ENCODE measurements around the gene MEX3A.
"Not testable (repeated sequence)": the region's sequence is repeated elsewhere in the genome, so short reads cannot be mapped to it uniquely, and the experiment has no call there.

Gene MEX3A

DNA sequence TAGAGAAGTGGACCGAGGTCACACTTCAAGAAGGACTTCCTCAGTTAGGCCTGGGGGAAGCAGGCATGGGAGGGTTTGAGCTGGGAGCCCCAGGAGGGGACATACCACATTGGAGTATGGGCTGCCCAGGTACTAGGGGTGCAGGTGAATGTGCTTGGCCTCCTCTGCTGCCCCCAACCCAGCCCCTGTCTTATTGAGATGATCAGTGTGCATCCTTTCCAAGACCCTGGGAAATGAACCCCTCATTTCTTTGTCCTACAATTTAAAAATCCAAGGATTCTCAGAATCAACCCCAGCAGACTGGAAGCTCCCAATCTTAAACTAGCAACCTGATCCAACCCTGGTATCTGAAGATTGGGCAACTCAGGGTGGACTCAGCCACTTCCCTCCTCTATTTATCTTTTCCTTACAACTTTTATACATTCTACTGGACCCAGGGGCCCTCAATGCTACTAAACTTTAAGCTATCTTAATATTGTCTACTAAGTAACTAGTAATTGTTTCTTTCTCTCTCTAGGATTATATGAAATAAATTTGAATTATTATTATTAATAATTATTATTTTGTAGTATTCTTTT lies 9.1 kb downstream of the MEX3A start:
- no peak overlapping the region for H3K4me3 ChIP-seq (ENCODE audit: low read length)
- no peaks in the 10 kb centered on the region for H3K9me3 ChIP-seq (replicated peaks; ENCODE audit: low read length)
- H3K27me3 ChIP-seq (ENCODE audit: control insufficient read depth, insufficient read depth, low read length) = no peaks in the 10 kb centered on the region
- H3K36me3 ChIP-seq (ENCODE audit: insufficient read depth, low read length) = peaks cover 11% of the 10 kb centered on the region
- H3K4me1 ChIP-seq (ENCODE audit: control insufficient read depth, insufficient read depth, low read length) = no peaks in the 10 kb centered on the region
- no peak overlapping the region for H3K9ac ChIP-seq (ENCODE audit: low read depth, low read length)
- no peak overlapping the region for H3K4me2 ChIP-seq (ENCODE audit: low read length)

DNA sequence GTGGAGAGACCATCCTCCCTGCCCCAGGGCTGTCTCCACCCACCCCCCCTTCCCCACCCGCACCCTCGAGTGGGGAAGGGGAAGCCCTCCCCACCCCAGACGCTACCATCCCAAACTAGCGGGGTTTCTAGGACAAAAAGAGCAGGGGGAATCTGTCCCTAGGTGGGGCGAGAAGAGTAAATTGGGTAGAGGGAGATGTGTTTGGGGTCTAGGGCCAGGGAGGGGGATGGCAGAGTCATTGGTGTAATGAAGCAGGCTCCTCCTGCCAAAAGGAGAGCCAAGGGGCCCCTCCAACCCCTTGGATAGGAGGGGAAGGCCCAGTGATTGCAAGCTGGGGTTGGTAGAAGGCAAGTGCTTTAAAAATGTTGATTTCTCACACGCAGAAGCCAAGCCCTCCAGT lies 10.0 kb downstream of the MEX3A start:
- Histone ChIP-seq H3K27me3 (ENCODE audit: control insufficient read depth, insufficient read depth, low read length) (no peaks in the 10 kb centered on the region), H3K9ac (ENCODE audit: low read depth, low read length) (no peak overlapping the region), H3K4me1 (ENCODE audit: control insufficient read depth, insufficient read depth, low read length) (no peaks in the 10 kb centered on the region), H3K9me3 (replicated peaks; ENCODE audit: low read length) (no peaks in the 10 kb centered on the region), H3K36me3 (ENCODE audit: insufficient read depth, low read length) (peaks cover 9% of the 10 kb centered on the region), H3K4me2 (ENCODE audit: low read length) (no peak overlapping the region), H3K4me3 (ENCODE audit: low read length) (no peak overlapping the region)

DNA sequence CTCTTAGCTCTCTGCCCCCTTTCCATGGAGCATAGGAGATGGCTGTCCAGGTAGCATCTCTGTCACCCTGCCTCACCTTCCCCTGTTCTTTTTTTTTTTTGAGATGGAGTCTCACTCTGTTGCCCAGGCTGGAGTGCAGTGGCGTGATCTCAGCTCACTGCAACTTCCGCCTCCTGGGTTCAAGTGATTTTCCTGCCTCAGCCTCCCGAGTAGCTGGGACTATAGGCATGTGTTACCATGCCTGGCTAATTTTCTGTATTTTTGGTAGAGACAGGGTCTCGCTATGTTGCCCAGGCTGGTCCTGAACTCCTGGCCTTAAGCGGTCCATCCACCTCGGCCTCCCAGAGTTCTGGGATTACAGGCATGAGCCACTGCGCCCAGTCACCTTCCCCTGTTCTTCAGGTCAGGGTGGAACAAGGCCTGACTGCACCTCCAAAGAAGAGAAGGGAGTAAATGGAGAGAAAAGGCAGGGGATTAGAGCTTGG lies 10.9 kb downstream of the MEX3A start:
- H3K4me2 ChIP-seq (ENCODE audit: low read length); H3K4me1 ChIP-seq (ENCODE audit: control insufficient read depth, insufficient read depth, low read length); H3K27me3 ChIP-seq (ENCODE audit: control insufficient read depth, insufficient read depth, low read length); H3K9ac ChIP-seq (ENCODE audit: low read depth, low read length); H3K4me3 ChIP-seq (ENCODE audit: low read length); H3K9me3 ChIP-seq (replicated peaks; ENCODE audit: low read length); H3K36me3 ChIP-seq (ENCODE audit: insufficient read depth, low read length): not testable (repeated sequence)

DNA sequence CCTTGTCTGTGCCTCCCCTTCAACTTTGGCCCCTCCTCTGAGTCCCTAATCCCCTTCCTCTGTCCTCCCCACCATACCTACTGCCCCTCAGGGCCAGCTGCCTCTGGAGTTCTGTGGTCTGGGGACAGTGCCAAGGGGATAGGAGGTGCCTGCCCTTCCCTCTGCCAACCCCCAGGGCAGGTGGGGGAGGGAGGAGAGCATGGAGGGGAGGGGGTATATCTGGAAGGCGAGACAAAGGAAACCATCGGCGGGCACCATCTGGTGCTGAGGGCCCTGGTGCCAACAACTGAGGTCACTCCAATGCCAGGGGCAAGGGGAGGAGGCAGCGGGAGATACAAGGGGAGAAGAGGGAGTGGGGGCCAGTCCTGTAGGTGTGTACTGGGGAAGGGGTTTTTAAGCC lies 11.7 kb downstream of the MEX3A start:
- no peak overlapping the region for H3K9ac ChIP-seq (ENCODE audit: low read depth, low read length)
- no peaks in the 10 kb centered on the region for H3K9me3 ChIP-seq (replicated peaks; ENCODE audit: low read length)
- no peaks in the 10 kb centered on the region for H3K4me1 ChIP-seq (ENCODE audit: control insufficient read depth, insufficient read depth, low read length)
- H3K36me3 ChIP-seq (ENCODE audit: insufficient read depth, low read length) = no peaks in the 10 kb centered on the region
- no peak overlapping the region for H3K4me2 ChIP-seq (ENCODE audit: low read length)
- no peaks in the 10 kb centered on the region for H3K27me3 ChIP-seq (ENCODE audit: control insufficient read depth, insufficient read depth, low read length)
- H3K4me3 ChIP-seq (ENCODE audit: low read length) = no peak overlapping the region

DNA sequence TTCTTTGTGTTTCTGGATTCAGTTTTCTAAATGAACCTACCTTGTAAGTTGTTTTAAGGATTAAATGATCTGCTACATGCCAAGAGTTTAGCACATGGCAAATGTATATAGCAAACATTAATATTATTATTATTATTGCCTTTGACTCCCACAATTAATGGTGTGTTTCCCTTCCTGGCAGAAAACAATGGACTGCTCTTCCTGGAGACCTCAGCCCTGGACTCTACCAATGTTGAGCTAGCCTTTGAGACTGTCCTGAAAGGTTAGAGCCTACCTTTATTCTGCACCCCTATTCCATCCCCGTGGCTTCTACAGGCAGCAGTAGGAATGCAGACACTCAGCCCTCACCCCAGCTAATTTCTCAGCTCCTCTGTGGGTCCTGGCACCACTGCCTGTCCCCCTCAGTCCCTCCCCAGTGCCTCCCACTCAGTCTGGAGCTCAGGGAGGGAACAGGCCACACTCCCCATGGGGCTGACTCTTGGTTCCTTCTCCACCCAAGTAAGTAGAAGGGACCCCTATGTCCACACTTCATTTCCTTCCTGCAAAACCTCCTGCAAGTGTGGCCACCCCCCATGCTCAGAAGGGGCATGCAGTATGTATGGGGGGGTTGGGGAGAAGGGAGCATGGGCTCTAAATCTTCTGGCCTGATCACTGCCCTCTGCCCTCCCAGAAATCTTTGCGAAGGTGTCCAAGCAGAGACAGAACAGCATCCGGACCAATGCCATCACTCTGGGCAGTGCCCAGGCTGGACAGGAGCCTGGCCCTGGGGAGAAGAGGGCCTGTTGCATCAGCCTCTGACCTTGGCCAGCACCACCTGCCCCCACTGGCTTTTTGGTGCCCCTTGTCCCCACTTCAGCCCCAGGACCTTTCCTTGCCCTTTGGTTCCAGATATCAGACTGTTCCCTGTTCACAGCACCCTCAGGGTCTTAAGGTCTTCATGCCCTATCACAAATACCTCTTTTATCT lies 12.5 kb downstream of the MEX3A start:
- Histone ChIP-seq H3K4me3 (ENCODE audit: low read length) (no peak overlapping the region), H3K9ac (ENCODE audit: low read depth, low read length) (no peak overlapping the region), H3K4me2 (ENCODE audit: low read length) (no peak overlapping the region), H3K9me3 (replicated peaks; ENCODE audit: low read length) (no peaks in the 10 kb centered on the region), H3K27me3 (ENCODE audit: control insufficient read depth, insufficient read depth, low read length) (no peaks in the 10 kb centered on the region), H3K4me1 (ENCODE audit: control insufficient read depth, insufficient read depth, low read length) (no peaks in the 10 kb centered on the region), H3K36me3 (ENCODE audit: insufficient read depth, low read length) (no peaks in the 10 kb centered on the region)

DNA sequence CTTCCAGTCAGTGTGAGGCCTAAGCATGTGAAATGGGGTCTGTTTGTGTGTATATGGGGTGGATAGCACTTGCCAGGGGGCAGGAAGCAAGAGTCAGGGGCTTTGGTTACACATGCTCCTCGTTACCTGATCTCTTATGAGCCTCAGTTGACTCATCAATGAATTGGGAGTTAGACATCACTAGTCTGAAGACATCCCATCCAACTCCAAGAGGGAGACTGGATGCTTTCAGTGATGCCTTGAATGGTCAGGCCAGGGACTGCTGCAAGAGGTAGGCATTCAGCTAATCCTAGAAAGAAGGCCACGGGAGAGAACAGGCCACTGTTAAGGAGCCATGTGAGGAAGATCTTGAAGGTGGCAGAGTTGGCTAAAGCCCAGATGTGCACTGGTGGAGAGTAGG lies 15.0 kb downstream of the MEX3A start:
- Histone ChIP-seq H3K4me2 (ENCODE audit: low read length) (no peak overlapping the region), H3K27me3 (ENCODE audit: control insufficient read depth, insufficient read depth, low read length) (no peaks in the 10 kb centered on the region), H3K36me3 (ENCODE audit: insufficient read depth, low read length) (no peaks in the 10 kb centered on the region), H3K4me3 (ENCODE audit: low read length) (no peak overlapping the region), H3K9me3 (replicated peaks; ENCODE audit: low read length) (no peaks in the 10 kb centered on the region), H3K9ac (ENCODE audit: low read depth, low read length) (no peak overlapping the region), H3K4me1 (ENCODE audit: control insufficient read depth, insufficient read depth, low read length) (no peaks in the 10 kb centered on the region)

DNA sequence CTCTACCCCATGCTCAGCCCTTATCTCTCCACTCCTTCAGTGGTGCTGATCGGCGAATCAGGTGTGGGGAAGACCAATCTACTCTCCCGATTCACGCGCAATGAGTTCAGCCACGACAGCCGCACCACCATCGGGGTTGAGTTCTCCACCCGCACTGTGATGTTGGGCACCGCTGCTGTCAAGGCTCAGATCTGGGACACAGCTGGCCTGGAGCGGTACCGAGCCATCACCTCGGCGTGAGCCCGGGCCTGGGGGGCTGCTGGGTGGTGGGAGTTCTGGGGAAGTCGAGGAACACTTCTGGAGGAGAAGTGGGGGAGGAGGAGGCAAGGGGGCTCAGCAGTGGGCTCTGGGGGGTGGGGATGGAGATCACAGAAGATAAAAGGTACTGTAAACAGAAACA lies 16.4 kb downstream of the MEX3A start:
- no peaks in the 10 kb centered on the region for H3K27me3 ChIP-seq (ENCODE audit: control insufficient read depth, insufficient read depth, low read length)
- H3K9ac ChIP-seq (ENCODE audit: low read depth, low read length) = no peak overlapping the region
- no peaks in the 10 kb centered on the region for H3K9me3 ChIP-seq (replicated peaks; ENCODE audit: low read length)
- no peak overlapping the region for H3K4me2 ChIP-seq (ENCODE audit: low read length)
- H3K4me1 ChIP-seq (ENCODE audit: control insufficient read depth, insufficient read depth, low read length) = no peaks in the 10 kb centered on the region
- no peak overlapping the region for H3K4me3 ChIP-seq (ENCODE audit: low read length)
- no peaks in the 10 kb centered on the region for H3K36me3 ChIP-seq (ENCODE audit: insufficient read depth, low read length)

DNA sequence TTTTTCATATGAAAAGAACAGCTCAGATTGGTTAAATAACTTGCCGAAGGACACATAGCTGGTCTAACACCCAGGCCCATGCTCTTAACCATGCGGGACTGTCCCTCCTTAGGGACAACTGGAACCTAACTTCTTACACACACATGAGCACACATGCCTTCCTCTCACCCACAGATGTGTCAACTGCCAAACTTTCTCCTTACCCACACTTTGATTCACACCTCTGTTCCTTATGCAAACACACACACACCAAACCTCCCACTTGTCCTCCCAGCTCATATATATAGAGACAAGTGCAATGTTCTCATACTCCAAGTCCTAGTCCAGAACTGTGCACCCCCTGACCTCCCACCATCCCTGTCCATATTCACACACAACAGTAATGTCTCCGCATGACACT lies 17.1 kb downstream of the MEX3A start:
- Histone ChIP-seq H3K36me3 (ENCODE audit: insufficient read depth, low read length) (no peaks in the 10 kb centered on the region), H3K27me3 (ENCODE audit: control insufficient read depth, insufficient read depth, low read length) (no peaks in the 10 kb centered on the region), H3K4me3 (ENCODE audit: low read length) (no peak overlapping the region), H3K9ac (ENCODE audit: low read depth, low read length) (no peak overlapping the region), H3K4me2 (ENCODE audit: low read length) (no peak overlapping the region), H3K9me3 (replicated peaks; ENCODE audit: low read length) (no peaks in the 10 kb centered on the region), H3K4me1 (ENCODE audit: control insufficient read depth, insufficient read depth, low read length) (no peaks in the 10 kb centered on the region)

DNA sequence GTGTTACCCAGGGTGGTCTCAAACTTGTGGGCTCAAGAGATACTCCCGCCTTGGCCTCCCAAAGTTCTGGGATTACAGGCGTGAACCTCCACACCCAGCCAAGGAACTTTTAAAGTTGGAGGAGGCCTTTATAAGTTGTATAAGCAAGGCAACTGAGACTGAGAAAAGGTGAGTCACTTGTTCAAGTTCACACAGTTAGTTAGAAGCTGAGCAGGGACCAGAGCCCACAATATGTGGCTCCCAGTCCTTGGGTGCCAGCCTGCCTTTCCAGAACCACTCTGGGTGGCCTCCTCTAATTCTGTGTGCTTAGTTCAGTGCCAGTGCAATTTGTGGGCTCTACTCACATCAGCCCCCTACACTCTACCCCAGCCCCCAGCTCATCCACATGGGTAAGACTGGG lies 17.6 kb downstream of the MEX3A start:
- Histone ChIP-seq H3K4me3 (ENCODE audit: low read length) (no peak overlapping the region), H3K9me3 (replicated peaks; ENCODE audit: low read length) (no peaks in the 10 kb centered on the region), H3K9ac (ENCODE audit: low read depth, low read length) (no peak overlapping the region), H3K27me3 (ENCODE audit: control insufficient read depth, insufficient read depth, low read length) (no peaks in the 10 kb centered on the region), H3K4me2 (ENCODE audit: low read length) (no peak overlapping the region), H3K4me1 (ENCODE audit: control insufficient read depth, insufficient read depth, low read length) (no peaks in the 10 kb centered on the region), H3K36me3 (ENCODE audit: insufficient read depth, low read length) (no peaks in the 10 kb centered on the region)

DNA sequence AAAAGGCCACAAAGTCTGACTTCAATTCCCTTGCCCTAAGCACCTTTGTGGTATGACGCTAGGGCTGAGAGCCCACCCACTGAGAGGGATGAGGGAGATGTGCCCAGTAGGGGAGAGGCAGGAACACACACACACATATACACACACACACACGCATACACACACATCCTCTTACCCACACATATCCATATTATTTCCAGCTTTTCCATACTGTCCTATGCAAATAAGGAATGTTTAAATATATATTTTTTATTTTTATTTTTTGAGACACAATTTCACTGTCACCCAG lies 18.3 kb downstream of the MEX3A start:
- no peaks in the 10 kb centered on the region for H3K27me3 ChIP-seq (ENCODE audit: control insufficient read depth, insufficient read depth, low read length)
- H3K4me1 ChIP-seq (ENCODE audit: control insufficient read depth, insufficient read depth, low read length) = no peaks in the 10 kb centered on the region
- no peaks in the 10 kb centered on the region for H3K9me3 ChIP-seq (replicated peaks; ENCODE audit: low read length)
- H3K4me2 ChIP-seq (ENCODE audit: low read length) = no peak overlapping the region
- no peak overlapping the region for H3K9ac ChIP-seq (ENCODE audit: low read depth, low read length)
- no peaks in the 10 kb centered on the region for H3K36me3 ChIP-seq (ENCODE audit: insufficient read depth, low read length)
- no peak overlapping the region for H3K4me3 ChIP-seq (ENCODE audit: low read length)

DNA sequence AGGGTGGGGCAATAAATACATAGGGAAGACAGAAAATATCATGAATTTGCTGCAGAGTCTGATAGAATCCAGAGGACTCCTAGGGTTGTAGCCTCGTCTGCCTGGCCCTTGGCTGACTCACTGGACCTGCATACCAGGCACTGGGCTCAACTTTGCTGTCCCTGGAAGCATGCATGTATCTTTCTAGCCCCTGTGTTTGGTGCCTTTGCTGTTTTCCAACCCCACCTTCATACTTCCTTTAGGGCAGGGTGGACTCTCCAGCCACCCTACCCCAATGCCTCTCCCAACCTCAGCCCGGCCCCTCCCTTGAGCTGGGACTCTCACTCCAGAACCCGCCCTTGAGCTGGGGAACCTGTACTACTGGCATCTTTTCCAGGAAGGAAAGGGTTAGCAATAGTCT lies 20.1 kb downstream of the MEX3A start:
- Histone ChIP-seq H3K4me1 (ENCODE audit: control insufficient read depth, insufficient read depth, low read length) (no peaks in the 10 kb centered on the region), H3K4me2 (ENCODE audit: low read length) (no peak overlapping the region), H3K4me3 (ENCODE audit: low read length) (no peak overlapping the region), H3K27me3 (ENCODE audit: control insufficient read depth, insufficient read depth, low read length) (no peaks in the 10 kb centered on the region), H3K36me3 (ENCODE audit: insufficient read depth, low read length) (peaks cover 8% of the 10 kb centered on the region), H3K9me3 (replicated peaks; ENCODE audit: low read length) (no peaks in the 10 kb centered on the region), H3K9ac (ENCODE audit: low read depth, low read length) (no peak overlapping the region)
